GM18951 (cell line): Measurements from ENCODE around the gene GRIK5.
"Not testable (repeated sequence)": the region's sequence is repeated elsewhere in the genome, so short reads cannot be mapped to it uniquely, and the experiment has no call there.

Experiments
- POLR2A ChIP-seq: IDR thresholded peaks from 4 replicates; pipeline ENCODE4 v1.6.1; 2011; ENCODE audit warnings: mild to moderate bottlenecking; ENCODE audit not compliant: insufficient read length, insufficient read depth; ENCODE audit errors: extremely low read depth
- in situ Hi-C: fragments of 300-500 bp; cut with MboI; formaldehyde crosslinking; loops from one replicate; pipeline ENCODE4 v1.12.0; 2022; ENCODE audit warnings: low sequenced_read_pairs, mixed read lengths, inconsistent platforms; ENCODE audit not compliant: unreplicated experiment

GRIK5 gene

DNA sequence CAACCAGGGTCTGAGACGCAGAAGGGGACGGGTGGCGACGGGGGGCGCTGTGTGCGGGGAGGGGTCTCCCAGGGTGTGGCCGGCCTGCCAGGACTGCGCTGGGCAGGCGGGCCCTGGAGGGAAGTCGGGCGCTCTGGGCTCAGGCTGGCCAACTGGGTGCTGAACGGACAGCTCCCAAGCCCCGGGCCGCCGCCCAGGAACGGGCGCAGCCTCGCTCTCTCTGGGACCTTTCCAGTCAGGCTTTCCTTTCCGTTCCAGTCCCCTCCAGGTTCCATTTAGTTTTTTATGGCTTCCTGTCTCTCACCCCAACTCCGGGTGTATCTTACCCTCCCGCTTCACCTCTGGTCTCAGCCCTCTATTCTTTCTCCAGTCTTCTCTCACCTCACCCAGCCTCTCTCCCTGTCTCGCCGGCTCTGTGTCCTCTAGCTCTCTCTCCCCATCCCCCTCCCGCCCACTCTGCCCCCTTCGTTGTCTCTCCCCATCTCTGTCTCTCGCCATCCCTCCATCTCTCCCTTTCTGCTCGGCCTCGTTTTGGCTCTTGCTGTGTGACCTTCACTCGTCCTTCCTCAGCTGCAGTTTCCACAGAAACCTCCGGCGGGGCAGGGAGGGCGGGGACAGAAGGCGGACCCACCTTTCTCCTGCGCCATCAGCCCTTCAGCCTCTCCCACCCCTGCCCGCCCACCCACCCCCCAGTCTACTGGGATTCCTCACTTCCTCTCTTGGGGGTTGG is 72.7 kb downstream of the GRIK5 start:
- TF ChIP-seq POLR2A: no peak
- in situ Hi-C loops: no loop called here

DNA sequence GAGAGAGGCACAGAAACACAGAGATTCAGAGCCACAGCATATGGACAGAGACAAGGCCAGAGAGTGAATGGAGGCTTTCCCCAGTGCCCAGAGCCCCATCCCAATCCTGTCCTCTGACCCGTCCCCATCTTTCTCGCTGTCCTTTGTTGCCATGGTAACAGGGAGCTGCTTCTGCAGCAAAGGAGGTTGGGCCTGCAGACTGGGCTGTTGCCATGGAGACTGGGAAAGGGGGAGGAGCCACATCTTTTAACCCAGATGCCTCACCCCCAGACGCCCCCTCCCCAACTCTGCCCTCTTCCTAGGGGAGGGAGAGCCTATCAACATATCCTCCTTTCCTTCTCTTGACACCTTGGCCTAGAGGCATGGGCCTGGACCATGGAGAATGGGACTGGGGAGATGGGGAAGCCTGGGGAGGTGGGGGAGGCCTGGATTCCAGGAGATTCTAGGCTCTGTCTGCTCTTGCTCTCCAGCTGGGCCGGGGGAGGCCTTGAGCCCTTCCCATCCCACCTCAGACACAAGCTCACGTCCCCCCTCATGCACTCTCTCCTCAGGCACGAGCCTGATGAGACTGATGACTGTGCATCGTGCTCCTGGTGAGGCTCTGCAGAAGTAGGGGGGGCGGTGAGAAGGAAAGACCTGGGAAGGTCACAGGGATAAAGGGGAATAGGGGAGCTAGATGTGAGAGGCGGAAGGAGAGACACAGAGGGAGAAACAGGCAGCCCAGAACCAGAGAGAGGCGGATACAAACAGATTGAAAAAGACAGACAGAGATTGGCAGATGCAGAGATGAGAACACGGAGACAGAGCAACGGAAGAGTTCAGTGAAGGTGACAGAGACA is 73.8 kb downstream of the GRIK5 start:
- no peak for TF ChIP-seq POLR2A
- in situ Hi-C loops: no loop called here

DNA sequence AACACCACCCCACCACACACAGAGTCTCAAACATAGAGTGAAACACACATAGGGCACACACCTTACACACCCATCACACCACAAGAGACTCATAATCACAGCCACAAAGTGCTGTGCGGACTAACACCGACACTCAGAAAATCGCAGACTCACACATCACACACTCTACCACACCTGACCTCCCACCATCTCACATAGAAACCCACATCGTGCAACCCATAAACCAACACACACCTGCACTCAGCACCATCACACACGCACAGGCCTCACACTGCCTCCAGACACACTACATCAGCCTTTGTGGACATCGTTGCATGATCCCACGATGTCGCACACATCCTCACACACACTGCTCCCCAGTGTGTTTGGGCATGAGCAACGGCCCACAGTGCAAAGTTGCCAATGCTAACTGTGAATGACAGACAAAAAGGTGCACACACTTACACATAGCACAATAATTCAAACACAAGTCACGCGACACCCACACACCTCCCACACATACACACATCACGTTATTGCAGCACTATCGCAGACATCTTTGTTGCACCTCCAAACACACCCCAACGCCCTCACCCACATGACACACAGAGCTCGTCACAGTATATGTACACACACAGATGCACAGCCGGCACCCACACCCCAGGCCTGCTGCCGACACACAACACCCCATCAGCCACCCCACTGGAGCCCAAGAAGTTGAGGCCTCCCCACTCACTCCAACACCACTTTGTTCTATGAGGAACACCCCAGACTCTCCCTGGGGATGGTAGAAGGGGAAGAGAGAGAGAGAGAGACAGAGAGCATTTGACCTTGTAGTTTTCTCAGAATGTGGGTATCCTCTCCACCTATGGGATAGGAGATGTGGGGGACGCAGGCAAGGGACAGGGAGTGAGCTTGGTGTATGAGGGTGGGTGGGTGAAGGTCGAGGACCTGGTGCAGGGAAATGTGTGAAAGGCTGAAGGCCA is 74.7 kb downstream of the GRIK5 start:
- in situ Hi-C loops: no loop called here
- TF ChIP-seq POLR2A: no peak

DNA sequence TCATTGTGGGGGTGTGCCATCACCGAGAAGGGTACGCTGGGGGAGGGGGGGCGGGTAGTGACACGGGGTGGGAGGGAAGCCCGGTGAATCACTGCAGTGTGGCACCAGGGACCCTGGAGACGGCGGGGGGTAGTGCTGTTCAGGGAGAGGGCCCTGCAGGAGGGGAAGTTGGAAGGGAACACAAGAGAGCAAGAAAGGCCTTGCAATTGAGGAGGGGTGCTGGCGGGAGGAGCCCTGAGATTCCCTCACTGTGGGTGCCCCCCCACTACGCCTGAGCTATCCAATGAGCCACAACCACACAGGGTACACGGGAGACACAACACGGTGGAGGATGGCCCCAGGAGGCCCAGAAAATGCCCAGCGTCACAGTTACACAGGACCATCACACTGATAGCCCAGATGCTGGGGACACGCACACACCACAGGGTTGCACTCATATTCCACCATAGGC is 75.5 kb downstream of the GRIK5 start:
- in situ Hi-C loops: no loop called here

DNA sequence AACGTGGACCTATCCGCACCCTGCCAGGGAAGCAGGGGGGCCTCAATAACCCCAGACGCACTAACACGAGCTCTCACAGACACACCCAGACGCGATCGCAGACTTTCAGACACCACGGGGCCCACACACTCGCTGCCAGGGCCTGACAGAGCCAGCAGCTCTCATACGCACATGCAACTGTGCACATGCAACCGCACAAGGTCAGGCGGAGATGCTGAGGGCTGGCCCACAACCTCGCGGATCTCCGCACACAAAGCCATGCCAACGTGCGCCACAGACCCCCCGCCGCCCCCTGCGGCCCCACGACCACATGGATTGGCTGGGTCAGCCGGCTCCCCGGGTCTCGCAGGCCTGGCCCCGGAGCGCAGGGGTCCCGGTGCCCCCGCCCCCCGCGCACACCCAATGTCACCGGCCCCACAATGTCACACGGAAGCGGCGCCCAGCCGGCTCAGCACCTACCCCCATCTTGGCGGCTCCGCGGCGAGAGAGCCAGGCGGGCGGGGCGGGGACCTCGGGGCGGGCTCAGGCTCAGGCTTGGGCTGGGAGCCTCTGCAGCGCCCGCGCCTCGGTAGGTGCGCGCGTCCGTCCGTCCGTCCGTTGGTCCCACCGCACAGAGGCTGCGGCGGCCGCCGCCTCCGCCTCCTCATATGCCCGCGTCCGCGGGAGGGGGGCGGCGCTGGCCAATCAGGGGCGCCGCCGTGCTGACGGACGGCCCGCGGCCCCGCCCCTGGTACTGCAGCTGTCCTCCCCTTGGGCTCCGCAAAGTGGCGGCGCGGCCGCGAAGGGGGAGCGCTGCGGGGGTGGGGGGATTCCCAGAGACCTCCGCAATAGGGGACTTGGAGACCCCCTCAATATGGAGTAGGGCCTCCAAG is 76.2 kb downstream of the GRIK5 start, which contains the start of gene ATP1A3:
TSS of gene ATP1A3 (minus strand) at position 619 of the 872 bp plus-strand sequence. CDS start at position 465, 154 bp downstream.
- TF ChIP-seq POLR2A: no peak
- in situ Hi-C loops: no loop called here

More for the DNA sequence above, 75.5 kb downstream of the GRIK5 start:
- no peak for TF ChIP-seq POLR2A

DNA sequence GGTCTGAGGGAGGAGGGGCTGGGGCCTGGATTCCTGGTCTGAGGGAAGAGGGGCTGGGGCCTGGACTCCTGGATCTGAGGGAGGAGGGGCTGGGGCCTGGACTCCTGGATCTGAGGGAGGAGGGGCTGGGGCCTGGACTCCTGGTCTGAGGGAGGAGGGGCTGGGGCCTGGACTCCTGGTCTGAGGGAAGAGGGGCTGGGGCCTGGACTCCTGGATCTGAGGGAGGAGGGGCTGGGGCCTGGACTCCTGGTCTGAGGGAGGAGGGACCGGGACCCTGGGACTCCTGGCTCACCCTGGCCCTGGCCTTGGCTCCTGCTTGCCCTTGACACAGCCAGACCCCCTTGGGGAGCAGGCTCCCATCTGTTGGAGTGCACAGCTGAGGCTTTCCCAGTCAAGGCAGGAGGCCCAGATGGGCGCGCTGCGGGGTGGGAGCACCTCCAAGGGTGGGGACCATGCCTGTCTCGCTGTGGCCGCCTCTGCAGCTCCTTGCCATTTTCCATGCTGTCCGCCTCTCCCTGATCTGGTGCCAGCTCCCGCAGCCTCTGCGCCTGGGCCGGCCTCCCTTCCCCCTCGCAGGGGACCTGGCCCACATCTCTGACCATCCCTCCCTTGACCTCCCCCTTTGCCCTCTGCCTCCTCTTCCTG is 78.0 kb downstream of the GRIK5 start:
- in situ Hi-C loops: not testable (repeated sequence)

DNA sequence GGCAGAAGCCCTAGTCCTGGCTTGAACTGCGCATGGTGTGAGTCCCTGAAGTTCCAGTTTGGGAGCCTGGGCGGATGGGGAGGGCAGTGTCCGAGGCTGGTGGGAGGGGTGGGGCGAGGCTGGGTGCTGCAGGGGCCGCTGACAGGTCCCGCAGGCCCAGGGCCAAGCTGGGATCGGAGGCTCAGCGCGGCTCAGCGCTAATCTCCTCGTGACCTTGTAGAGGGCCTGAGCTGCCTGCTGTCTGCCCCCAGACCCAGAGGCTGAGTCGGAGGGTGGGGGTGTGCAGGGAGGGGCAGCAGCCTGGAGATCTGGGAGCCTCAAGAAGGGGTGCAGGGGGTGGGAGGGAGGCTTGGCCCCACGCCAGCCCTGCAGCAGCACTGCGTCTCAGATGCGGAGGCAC is 79.0 kb downstream of the GRIK5 start:
- in situ Hi-C loops: no loop called here
- no peak for TF ChIP-seq POLR2A

DNA sequence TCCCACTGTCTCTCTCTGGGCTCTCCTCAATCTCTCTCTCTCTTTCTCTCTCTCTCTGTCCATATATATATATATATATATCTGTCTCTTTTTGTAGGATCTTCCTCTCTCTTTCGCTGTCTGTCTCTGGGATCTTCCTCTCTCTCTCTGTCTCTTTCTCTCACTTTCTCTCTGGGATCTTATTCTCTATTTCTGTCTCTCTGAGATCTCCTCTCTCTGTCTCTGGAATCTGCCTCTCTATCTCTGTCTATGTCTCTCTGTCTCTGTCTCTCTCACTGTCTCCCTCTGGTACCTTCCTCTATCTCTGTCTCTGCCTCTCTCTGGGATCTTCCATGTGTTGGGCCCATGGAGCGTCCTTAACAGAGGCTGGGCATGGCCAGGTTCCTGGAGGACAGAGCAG is 79.4 kb downstream of the GRIK5 start:
- in situ Hi-C loops: no loop called here
- no peak for TF ChIP-seq POLR2A

DNA sequence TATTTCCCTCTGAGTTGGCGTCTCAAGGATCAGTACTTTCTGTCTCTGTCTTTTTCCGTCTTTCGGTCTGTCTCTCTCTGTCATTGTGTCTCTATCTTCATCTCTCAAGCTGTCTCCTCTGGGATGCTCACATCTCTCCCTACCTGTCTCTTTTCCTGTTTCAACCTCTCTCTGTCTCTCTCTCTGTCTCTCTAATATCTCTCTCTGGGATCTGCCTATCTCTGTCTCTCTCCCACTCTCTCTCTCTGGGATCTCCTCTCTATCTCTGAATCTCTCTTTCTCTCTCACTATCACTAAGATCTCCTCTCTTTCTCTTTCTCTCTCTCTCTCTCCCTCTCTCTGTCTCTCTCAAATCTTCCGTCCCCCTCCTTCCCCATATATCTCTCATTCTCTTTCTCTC is 80.0 kb downstream of the GRIK5 start:
- no peak for TF ChIP-seq POLR2A

DNA sequence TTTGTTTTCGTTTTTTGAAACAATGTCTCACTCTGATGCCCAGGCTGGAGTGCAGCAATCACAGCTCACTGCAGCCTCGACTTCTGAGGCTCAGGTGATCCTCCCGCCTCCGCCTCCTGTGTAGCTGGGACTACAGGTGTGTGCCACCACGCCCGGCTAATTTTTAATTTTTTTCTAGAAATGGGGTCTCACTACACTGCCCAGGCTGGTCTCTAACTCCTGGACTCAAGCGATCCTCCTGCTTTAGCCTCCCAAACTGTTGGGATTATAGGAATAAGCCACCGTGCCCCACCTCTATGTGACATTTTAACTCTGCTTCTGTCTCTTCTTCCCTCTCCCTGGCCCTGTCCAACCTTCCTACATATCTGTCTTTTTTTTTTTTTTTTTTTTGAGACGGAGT is 81.1 kb downstream of the GRIK5 start:
- in situ Hi-C loops: no loop called here

More for the DNA sequence above, 80.0 kb downstream of the GRIK5 start:
- in situ Hi-C loops: no loop called here

DNA sequence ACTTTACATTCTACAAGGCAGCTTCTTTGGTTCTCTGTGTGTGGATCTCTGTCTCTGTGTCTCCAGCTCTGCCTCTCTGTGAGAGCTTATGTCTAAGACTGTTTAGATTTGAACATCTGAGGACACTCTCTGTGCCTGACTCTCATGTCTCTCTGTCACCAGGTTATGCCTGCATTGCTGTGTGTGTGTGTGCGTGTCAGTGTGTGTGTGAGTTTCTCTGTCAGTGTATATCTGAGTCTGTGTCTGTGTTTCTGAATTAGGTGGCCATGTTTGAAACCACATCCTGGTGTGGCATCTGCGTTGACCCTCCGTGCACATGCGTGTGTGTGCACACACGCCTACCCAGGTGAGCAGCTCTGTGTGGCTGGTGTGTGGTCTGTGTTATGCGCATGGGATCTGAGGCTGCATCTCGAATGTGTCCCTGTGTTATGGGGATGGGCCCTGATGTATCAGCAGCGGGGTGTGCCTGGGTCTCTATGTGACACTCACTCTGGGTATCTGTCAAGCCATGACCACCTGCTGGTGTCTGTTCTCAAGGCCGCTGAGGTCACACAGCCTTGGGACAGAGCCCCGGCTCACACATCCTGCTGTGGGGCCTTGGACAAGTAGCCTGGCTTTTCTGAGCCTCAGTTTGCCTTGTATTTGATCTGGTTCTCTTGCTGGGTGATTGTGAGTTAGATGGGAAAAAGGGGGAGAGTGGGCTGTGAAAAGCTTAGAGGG is 82.7 kb downstream of the GRIK5 start:
- TF ChIP-seq POLR2A: no peak
- in situ Hi-C loops: no loop called here

More for the DNA sequence above, 81.1 kb downstream of the GRIK5 start:
- no peak for TF ChIP-seq POLR2A

DNA sequence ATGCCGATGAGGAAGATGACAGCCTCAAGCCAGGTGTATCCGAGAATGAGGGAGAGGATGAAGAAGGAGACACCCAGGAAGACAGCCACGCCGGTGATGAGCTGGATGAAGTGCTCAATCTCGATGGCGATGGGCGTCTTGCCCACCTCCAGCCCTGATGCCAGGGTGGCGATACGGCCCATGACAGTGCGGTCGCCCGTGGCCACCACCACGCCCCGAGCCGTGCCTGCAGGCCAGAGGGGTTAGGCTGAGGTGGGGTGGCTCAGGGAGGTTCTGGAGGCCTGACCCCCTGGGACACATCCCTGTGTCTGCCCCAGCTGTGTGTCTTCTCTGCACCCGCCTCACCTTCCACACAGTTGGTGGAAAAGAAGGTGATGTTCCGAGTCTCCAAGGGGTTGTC is 85.0 kb downstream of the GRIK5 start:
- no peak for TF ChIP-seq POLR2A
- in situ Hi-C loops: no loop called here
